ENCODE measurements around the gene MYH11. TPM values are rescaled to one million over a fixed set of nuclear protein-coding genes. Genes with fewer than 3 reads are reported as not detected.

MYH11 gene
- total and polyA plus RNA-seq, 10 of the 15 experiments (the other 5 are each of a cell fraction or from before 2014, with no cell fraction given): 0.01 to 1.9 (median 0.13) TPM; not detected in 1

DNA sequence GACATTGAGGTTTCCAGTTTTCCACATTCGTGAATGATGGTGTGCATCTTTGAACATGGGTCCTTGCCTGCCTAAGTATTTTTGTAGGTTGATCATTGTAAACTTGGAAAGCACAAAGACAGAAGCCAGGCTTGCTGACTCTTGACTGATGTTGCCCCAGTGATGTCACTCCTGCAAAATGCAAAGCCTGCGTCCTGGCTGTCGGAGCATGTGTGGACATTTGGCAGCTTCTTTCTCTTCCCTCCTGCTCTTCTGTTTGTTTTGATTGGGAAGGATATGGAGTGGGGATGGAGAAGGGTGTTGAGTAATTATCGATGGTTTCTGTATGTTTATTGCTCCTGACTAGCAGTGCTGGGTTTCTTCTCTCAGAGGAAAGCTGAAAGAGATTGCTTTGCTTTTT is 203.6 kb downstream of the MYH11 start (continued):
- TF ChIP-seq SUZ12 (IDR thresholded peaks at IDR 0.05; ENCODE audit: unreplicated experiment): no peak
- no peak for TF ChIP-seq CEBPB (IDR thresholded peaks at IDR 0.05; ENCODE audit: borderline replicate concordance in 1 of 2, low read depth in 2 of 2, low read length in 2 of 2)
- no peak for TF ChIP-seq HDAC2 (IDR thresholded peaks at IDR 0.05)
- TF ChIP-seq PML (IDR thresholded peaks at IDR 0.05; ENCODE audit: low read length): no peak

Small RNAs within 50 kb of the gene (small RNA-seq; reads per million reads assigned to genes)
- gene RNU6-213P: not detected

Other genes with a start within 250 kb of the MYH11 start
- gene MARF1, start 213.9 kb downstream of the MYH11 start, total RNA-seq (2014; rRNA removed): 11.7 and 13.8 TPM in 2 replicates
- gene MARF1, start 213.9 kb downstream of the MYH11 start, total RNA-seq (2014; rRNA removed; fragmentation: Illumina TruSeq; extraction: Trizol): 13.0 and 13.5 TPM in 2 replicates
- gene MARF1, start 213.9 kb downstream of the MYH11 start, total RNA-seq (2021): 40.1 and 41.6 TPM in 2 replicates
- gene MARF1, start 213.9 kb downstream of the MYH11 start, polyA plus RNA-seq (2011; rRNA removed): 21.4 and 24.1 TPM in 2 replicates
- 23.8 and 27.7 TPM in 2 replicates for gene MARF1, start 213.9 kb downstream of the MYH11 start, polyA plus RNA-seq (2014; fragmentation: Illumina TruSeq; extraction: Trizol)
- gene MARF1, start 213.9 kb downstream of the MYH11 start, polyA plus RNA-seq (2014; fragmentation: Nextera tagmentation; extraction: Ambion mirVana): 1 to 10 TPM; 4.5 to 5.9 TPM
- gene MARF1, start 213.9 kb downstream of the MYH11 start, polyA plus RNA-seq (2014; rRNA removed): 19.1 and 20.7 TPM in 2 replicates
- 10 to 100 TPM; 13.4 to 14.3 TPM for gene MARF1, start 213.9 kb downstream of the MYH11 start, polyA plus RNA-seq (2016; fragmentation: Nextera tagmentation; extraction: Ambion mirVana)
- 68.4 and 73.1 TPM in 2 replicates for gene NDE1, start 206.8 kb downstream of the MYH11 start, total RNA-seq (2014; rRNA removed)
- gene NDE1, start 206.8 kb downstream of the MYH11 start, total RNA-seq (2014; rRNA removed; fragmentation: Illumina TruSeq; extraction: Trizol): 89.0 and 92.8 TPM in 2 replicates
- 148 and 156 TPM in 2 replicates for gene NDE1, start 206.8 kb downstream of the MYH11 start, total RNA-seq (2021)
- 47.9 and 51.1 TPM in 2 replicates for gene NDE1, start 206.8 kb downstream of the MYH11 start, polyA plus RNA-seq (2011; rRNA removed)
- gene NDE1, start 206.8 kb downstream of the MYH11 start, polyA plus RNA-seq (2014; fragmentation: Illumina TruSeq; extraction: Trizol): 105 and 106 TPM in 2 replicates
- gene NDE1, start 206.8 kb downstream of the MYH11 start, polyA plus RNA-seq (2014; fragmentation: Nextera tagmentation; extraction: Ambion mirVana): 1 to 10 TPM; 5.7 to 7.4 TPM
- gene NDE1, start 206.8 kb downstream of the MYH11 start, polyA plus RNA-seq (2014; rRNA removed): 82.8 and 92.7 TPM in 2 replicates
- gene NDE1, start 206.8 kb downstream of the MYH11 start, polyA plus RNA-seq (2016; fragmentation: Nextera tagmentation; extraction: Ambion mirVana): 100 to 1,000 TPM in 1 of 2 experiments, 10 to 100 TPM in 1; 94.6 to 110 TPM
- 38.0 and 43.8 TPM in 2 replicates for gene CEP20, start 31.6 kb upstream of the MYH11 start, total RNA-seq (2014; rRNA removed)
- gene CEP20, start 31.6 kb upstream of the MYH11 start, total RNA-seq (2014; rRNA removed; fragmentation: Illumina TruSeq; extraction: Trizol): 52.1 and 53.0 TPM in 2 replicates
- gene CEP20, start 31.6 kb upstream of the MYH11 start, total RNA-seq (2021): 30.5 and 33.4 TPM in 2 replicates
- gene CEP20, start 31.6 kb upstream of the MYH11 start, polyA plus RNA-seq (2011; rRNA removed): 57.8 and 87.4 TPM in 2 replicates
- 52.2 and 70.3 TPM in 2 replicates for gene CEP20, start 31.6 kb upstream of the MYH11 start, polyA plus RNA-seq (2014; fragmentation: Illumina TruSeq; extraction: Trizol)
- gene CEP20, start 31.6 kb upstream of the MYH11 start, polyA plus RNA-seq (2014; fragmentation: Nextera tagmentation; extraction: Ambion mirVana): 10 to 100 TPM; 52.2 to 55.2 TPM
- 23.6 and 33.7 TPM in 2 replicates for gene CEP20, start 31.6 kb upstream of the MYH11 start, polyA plus RNA-seq (2014; rRNA removed)
- gene CEP20, start 31.6 kb upstream of the MYH11 start, polyA plus RNA-seq (2016; fragmentation: Nextera tagmentation; extraction: Ambion mirVana): 10 to 100 TPM; 53.4 to 53.9 TPM
- 18.9 and 21.8 TPM in 2 replicates for gene ABCC1, start 92.6 kb upstream of the MYH11 start, total RNA-seq (2014; rRNA removed)
- gene ABCC1, start 92.6 kb upstream of the MYH11 start, total RNA-seq (2014; rRNA removed; fragmentation: Illumina TruSeq; extraction: Trizol): 12.1 and 12.2 TPM in 2 replicates
- 41.7 and 44.6 TPM in 2 replicates for gene ABCC1, start 92.6 kb upstream of the MYH11 start, total RNA-seq (2021)
- gene ABCC1, start 92.6 kb upstream of the MYH11 start, polyA plus RNA-seq (2011; rRNA removed): 15.3 and 27.5 TPM in 2 replicates
- gene ABCC1, start 92.6 kb upstream of the MYH11 start, polyA plus RNA-seq (2014; fragmentation: Illumina TruSeq; extraction: Trizol): 19.1 and 21.7 TPM in 2 replicates
- 1 to 10 TPM; 3.2 to 4.8 TPM for gene ABCC1, start 92.6 kb upstream of the MYH11 start, polyA plus RNA-seq (2014; fragmentation: Nextera tagmentation; extraction: Ambion mirVana)
- 16.9 and 20.6 TPM in 2 replicates for gene ABCC1, start 92.6 kb upstream of the MYH11 start, polyA plus RNA-seq (2014; rRNA removed)
- gene ABCC1, start 92.6 kb upstream of the MYH11 start, polyA plus RNA-seq (2016; fragmentation: Nextera tagmentation; extraction: Ambion mirVana): 10 to 100 TPM in 1 of 2 experiments, 1 to 10 TPM in 1; 4.0 to 10.1 TPM